Kidney (tissue), 14 donors: ENCODE measurements around the gene CPT1A. TPM values are rescaled to one million over a fixed set of nuclear protein-coding genes. Genes with fewer than 3 reads are reported as not detected.

Experiments used
- DNase-seq, 5 donors: peaks; one replicate each; pipeline ENCODE4 v3.0.0-alpha.2; 2013 to 2020
- FAIRE-seq: peaks from 2 replicates; lab custom pipeline; 2012; peaks lifted over from hg19 to GRCh38; lab: Jason Lieb, UNC
- H3K27ac ChIP-seq, 2 donors: one replicate each; pipeline ENCODE4 v1.7.0; 2013; ENCODE audit warnings: low read depth in 2 of 2, low read length in 2 of 2, inconsistent platforms in 1 of 2
- H3K27me3 ChIP-seq: one replicate; pipeline ENCODE4 v1.7.1; 2013; ENCODE audit warnings: low read length, inconsistent platforms; ENCODE audit not compliant: control insufficient read depth, insufficient read depth
- H3K36me3 ChIP-seq, 3 donors: one replicate each; pipeline versions ENCODE4 v1.7.0 to v1.7.1; 2013; ENCODE audit warnings: low read length in 3 of 3, control low read depth in 1 of 3, inconsistent platforms in 1 of 3; ENCODE audit not compliant: insufficient read depth in 3 of 3, control insufficient read depth in 2 of 3
- H3K4me1 ChIP-seq, 3 donors: one replicate each; pipeline versions ENCODE4 v1.7.0 to v1.7.1; 2013; ENCODE audit warnings: low read length in 3 of 3, inconsistent platforms in 1 of 3, low read depth in 1 of 3; ENCODE audit not compliant: control insufficient read depth in 2 of 3, insufficient read depth in 2 of 3
- H3K4me3 ChIP-seq, 3 donors: one replicate each; pipeline versions ENCODE4 v1.7.0 to v1.8.1; 2013; ENCODE audit warnings: low read length in 3 of 3, control low read depth in 1 of 3, inconsistent platforms in 1 of 3
- H3K9ac ChIP-seq, 3 donors: one replicate each; pipeline versions ENCODE4 v1.7.0 to v1.7.1; 2013; ENCODE audit warnings: low read length in 3 of 3, control low read depth in 1 of 3, inconsistent platforms in 1 of 3
- H3K9me3 ChIP-seq, 3 donors: one replicate each; pipeline versions ENCODE4 v1.7.0 to v1.7.1; 2013; ENCODE audit warnings: low read length in 3 of 3, control low read depth in 1 of 3, inconsistent platforms in 1 of 3; ENCODE audit not compliant: control insufficient read depth in 2 of 3, insufficient read depth in 1 of 3
- intact Hi-C: fragments of 100-400 bp; cut with DNase I; formaldehyde crosslinking; loops from one replicate; pipeline ENCODE4 v1.11.1; 2022
- polyA plus RNA-seq: library from polyadenylated mRNA; stranded (reverse); fragments of 350-450 nt; fragmentation: Illumina TruSeq; extraction: RNeasy Lipid Tissue Mini Kit (QIAGEN cat#74804); gene quantifications from one replicate; pipeline ENCODE4 v1.2.3, GENCODE V29; 2014; ENCODE audit warnings: low read depth, low replicate concordance; ENCODE audit not compliant: insufficient read depth
- total RNA-seq: library from RNA; stranded (reverse); fragmentation: NEBNext Ultra II Directional; extraction: Animal tissue kit (Norgen Biotek cat#: 25700); gene quantifications from one replicate; pipeline ENCODE4 v1.2.1, GENCODE V29; 2021
- TF ChIP-seq, protein P1 (sequence below): IDR thresholded peaks from 3 replicates; pipeline ENCODE4 v1.5.1; 2012; ENCODE audit warnings: mild to moderate bottlenecking, moderate library complexity, borderline replicate concordance; ENCODE audit not compliant: insufficient read depth; ENCODE audit errors: extremely low read depth
- donor health status: control.
- donor health status: control.
- donor health status: control.
- donor health status: control.
- donor health status: control.
- donor health status: DM: yes; HTN: yes; CAD: no.
- donor health status: Normal renal cell carcinoma (clear cell type).

The CPT1A gene
- total and polyA plus RNA-seq, 2 donors from 2014 or later = 51.3 to 61.5 TPM

DNA sequence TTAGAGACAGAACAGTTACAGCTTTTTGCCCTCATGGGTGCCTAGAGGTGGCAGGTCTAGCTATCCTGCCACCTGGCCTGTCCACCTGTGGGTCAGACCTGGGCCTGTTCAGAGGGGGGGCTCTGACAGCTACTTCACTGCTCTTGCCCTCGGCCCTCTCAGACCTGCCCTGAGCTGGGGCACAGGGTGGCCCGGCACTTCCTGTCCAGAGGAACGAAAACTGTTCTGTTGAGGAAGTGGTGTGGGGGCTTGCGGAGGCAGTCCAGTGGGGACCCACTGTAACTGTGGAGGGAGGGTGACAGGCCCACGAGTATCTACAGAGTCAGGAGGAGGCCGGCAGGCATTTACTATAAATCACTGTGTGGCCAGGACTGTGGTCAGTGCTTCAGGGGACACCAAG is 106.6 kb downstream of the CPT1A start:
- intact Hi-C loops = no loop called here
- no peak overlapping the region for H3K27ac ChIP-seq
- H3K4me3 ChIP-seq = no peak overlapping the region
- no peaks in the 10 kb centered on the region for H3K36me3 ChIP-seq
- no peaks in the 10 kb centered on the region for H3K27me3 ChIP-seq
- TF ChIP-seq, protein P1, sequence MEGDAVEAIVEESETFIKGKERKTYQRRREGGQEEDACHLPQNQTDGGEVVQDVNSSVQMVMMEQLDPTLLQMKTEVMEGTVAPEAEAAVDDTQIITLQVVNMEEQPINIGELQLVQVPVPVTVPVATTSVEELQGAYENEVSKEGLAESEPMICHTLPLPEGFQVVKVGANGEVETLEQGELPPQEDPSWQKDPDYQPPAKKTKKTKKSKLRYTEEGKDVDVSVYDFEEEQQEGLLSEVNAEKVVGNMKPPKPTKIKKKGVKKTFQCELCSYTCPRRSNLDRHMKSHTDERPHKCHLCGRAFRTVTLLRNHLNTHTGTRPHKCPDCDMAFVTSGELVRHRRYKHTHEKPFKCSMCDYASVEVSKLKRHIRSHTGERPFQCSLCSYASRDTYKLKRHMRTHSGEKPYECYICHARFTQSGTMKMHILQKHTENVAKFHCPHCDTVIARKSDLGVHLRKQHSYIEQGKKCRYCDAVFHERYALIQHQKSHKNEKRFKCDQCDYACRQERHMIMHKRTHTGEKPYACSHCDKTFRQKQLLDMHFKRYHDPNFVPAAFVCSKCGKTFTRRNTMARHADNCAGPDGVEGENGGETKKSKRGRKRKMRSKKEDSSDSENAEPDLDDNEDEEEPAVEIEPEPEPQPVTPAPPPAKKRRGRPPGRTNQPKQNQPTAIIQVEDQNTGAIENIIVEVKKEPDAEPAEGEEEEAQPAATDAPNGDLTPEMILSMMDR = no peak
- DNase-seq (no peak), FAIRE-seq (no peak)
- H3K4me1 ChIP-seq = no peaks in the 10 kb centered on the region
- H3K9ac ChIP-seq = no peak overlapping the region
- no peaks in the 10 kb centered on the region for H3K9me3 ChIP-seq

DNA sequence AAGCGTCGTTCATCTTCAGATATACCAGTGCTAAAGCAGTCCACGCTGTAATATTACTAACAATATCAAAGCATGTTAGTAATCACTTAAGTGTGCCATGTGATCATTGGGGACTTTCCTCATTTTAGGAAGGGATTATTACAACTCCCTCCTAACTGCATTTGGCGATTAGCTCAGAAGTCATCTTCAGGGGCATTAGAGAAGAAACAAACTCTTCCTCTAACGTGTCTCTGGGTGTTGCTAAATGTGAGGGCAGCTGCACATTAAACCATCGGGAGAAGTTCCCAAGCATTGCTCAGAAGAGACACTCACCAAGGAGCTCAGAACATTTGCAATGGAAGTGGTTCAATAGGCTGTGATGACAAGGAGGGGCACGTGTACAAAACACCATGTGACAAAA is 107.6 kb downstream of the CPT1A start:
- DNase-seq (no peak), FAIRE-seq (no peak)
- no peaks in the 10 kb centered on the region for H3K9me3 ChIP-seq
- no peak overlapping the region for H3K27ac ChIP-seq
- intact Hi-C loops = no loop called here
- no peaks in the 10 kb centered on the region for H3K36me3 ChIP-seq
- no peaks in the 10 kb centered on the region for H3K4me1 ChIP-seq
- H3K4me3 ChIP-seq = no peak overlapping the region
- no peaks in the 10 kb centered on the region for H3K27me3 ChIP-seq
- H3K9ac ChIP-seq = no peak overlapping the region
- TF ChIP-seq, protein P1 = no peak

DNA sequence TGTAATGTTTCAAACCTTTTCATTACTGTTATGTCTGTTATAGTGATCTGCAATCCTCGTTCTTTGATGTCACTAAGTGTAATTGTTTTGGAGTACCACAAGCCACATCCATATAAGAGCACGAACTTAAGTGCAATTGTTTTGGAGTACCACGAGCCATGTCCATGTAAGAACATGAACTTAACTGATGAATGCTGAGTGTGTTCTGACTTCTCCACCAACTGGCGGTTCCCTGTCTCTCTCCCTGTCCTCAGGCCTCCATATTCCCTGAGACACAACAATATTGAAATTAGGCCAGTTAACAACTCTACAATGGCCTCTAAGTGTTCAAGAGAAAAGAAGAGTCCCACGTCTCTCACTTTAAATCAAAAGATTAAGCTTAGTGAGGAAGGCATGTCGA is 113.9 kb downstream of the CPT1A start:
- Histone ChIP-seq H3K36me3 (no peaks in the 10 kb centered on the region), H3K9me3 (no peaks in the 10 kb centered on the region), H3K27me3 (no peaks in the 10 kb centered on the region), H3K9ac (no peak overlapping the region), H3K4me3 (no peak overlapping the region), H3K4me1 (no peaks in the 10 kb centered on the region), H3K27ac (no peak overlapping the region)
- FAIRE-seq (no peak), DNase-seq (peak in 1 of 5 donors; percentile 17)
- intact Hi-C loops = no loop called here
- TF ChIP-seq, protein P1 = peak; percentile 18

- no peaks in the 10 kb centered on the region for H3K36me3 ChIP-seq
- TF ChIP-seq, protein P1 = no peak
- H3K4me3 ChIP-seq = no peak overlapping the region
- no peak overlapping the region for H3K9ac ChIP-seq
- FAIRE-seq = no peak
- H3K27me3 ChIP-seq = no peaks in the 10 kb centered on the region
- H3K27ac ChIP-seq = no peak overlapping the region
- H3K9me3 ChIP-seq = peaks cover 0 to 3% (median 0%) of the 10 kb centered on the region in 3 donors
- intact Hi-C loops = no loop called here
- no peaks in the 10 kb centered on the region for H3K4me1 ChIP-seq
- DNase-seq = no peak
Observed at GRCh38 chr11:68724293-68724692, 117.4 kb downstream of the CPT1A start.
